Measurements from ENCODE around the gene LRRC56.
"Not testable (repeated sequence)": the region's sequence is repeated elsewhere in the genome, so short reads cannot be mapped to it uniquely, and the experiment has no call there.

The LRRC56 gene

GRCh38 chr11:501683-502287 is 35.5 kb upstream of the LRRC56 start:
- no peak for DNase-seq

GRCh38 chr11:502288-503178 is 34.8 kb upstream of the LRRC56 start:
- DNase-seq, result no peak

DNA sequence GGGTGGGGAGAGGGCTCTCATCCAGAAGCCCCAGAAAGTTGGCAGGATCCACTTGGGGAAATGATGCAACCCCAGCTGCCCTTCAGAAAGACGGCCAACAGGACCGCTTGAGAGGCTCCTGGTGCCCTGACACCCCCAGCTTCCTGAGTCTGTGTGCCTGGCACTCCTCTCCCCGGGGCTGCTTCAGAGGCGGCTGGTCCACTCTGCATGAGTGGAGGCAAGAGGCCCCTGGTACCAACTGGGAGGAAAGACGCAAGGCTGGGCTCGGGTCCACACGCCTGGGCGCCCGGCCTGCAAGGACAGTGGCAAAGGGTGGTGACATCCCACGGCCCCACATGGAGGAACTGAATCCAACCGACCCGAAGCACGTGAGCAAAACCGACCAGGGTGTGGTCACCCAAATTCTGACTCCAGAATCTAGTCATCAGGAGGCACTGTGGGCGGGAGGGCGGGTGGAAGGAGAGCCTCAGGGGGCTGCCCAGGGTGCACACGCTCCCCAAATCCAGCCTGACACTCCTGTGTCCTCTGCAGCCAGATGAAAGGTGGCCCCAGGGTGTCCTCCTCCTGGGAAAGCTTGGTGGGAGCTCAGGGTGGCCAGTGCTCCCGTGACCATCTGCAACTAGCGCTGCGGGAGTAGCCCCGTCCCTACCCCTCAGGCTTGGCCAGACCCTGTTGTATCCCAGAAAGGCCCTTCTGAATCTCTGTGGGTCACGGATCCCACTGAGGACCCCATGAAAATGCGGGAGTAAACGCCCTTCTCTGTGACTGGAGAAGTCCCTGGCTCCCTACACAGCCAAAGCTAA is 33.9 kb upstream of the LRRC56 start:
- DNase-seq, result peak; percentile 50

DNA sequence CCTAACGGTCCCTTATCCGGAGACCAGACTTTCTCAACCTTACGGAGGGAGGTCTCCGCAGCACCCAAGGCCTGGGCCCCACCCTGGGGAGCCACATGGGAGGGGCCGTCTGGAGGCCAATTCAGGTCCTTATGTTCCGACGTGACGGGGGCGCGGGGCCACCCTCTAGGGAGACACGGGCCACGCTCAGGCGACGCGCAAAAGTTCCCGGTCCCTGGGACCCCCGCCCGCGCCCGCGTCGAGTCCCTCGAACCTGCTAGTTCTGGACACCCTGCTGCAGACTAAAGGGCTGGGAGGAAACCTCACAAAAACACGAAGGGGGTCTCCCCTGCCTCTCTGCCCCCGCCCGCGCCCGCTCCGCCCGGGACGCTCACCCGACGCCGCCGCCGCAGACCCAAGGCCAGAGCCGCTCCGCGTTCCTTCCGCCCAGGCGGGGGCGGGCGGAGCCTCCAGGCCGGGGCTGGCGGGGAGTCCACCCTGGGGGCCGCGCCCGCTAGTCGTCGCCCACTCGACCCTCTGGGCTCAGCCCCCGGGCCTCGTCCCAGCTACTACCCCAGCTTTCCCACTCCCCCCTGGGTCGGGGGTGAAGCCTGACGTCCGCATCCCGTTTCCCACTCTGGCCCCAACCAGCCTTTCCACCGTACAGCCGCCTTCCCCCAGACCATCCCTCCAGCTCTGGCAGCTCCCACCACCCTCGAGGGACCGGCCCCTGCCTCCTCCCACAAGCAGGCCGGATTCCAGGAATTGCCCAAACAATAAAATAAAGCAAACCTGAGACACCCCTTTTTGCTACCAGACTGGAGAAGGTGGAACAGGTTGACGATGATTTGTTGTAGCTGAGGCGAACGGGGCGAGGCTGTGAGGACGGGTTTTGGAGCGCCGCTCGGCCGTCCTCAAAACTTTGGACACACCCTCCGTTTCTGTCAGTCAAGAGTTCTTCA is 33.0 kb upstream of the LRRC56 start:
- DNase-seq, result no peak

- no peak for DNase-seq
These were observed 32.4 kb upstream of the LRRC56 start for GRCh38 chr11:504994-505344.

DNA sequence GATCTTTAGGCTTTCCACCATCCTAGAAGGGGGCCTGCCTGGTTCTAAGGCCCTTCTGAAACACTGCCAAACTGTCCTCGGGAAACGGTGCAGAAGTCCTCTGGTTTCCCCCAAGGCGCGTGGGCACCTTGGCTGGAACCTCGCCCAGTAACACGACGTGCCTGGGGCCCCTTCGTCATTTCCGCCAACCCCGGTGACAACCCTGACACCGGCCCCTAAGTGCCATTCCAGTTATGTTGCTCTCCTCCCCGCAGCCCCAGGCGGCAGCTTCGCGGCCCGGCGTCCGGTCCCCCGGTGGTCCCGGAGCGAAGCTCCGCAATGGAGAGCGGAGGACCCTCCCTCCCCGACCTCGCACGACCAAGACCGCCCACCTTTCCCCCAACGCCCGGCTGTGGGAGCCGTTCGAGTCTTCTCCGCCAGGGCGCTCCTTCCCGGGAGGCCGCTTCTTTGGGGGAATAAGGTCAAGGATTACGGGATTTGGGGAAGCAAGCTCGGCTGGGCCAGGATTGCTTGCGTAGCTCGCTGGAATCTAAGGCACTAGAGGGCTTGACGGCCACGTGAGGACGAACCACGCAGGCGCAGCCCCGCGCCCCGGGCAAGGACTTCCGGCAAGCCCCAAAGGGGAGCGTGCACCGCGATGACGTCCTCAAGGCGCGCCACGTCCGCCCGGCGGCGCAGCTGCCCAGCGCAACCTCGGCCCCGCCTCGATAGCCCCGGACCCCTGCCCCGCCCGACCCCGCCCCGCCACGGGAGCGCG is 30.9 kb upstream of the LRRC56 start:
- DNase-seq, result peak; percentile 95

GRCh38 chr11:506995-507726 is 30.2 kb upstream of the LRRC56 start, which contains the start of gene RNH1:
Gene RNH1 (minus strand): TSS chr11:507242. CDS start chr11:502162, 5,080 bp downstream.
- DNase-seq, result peak; percentile 97

DNA sequence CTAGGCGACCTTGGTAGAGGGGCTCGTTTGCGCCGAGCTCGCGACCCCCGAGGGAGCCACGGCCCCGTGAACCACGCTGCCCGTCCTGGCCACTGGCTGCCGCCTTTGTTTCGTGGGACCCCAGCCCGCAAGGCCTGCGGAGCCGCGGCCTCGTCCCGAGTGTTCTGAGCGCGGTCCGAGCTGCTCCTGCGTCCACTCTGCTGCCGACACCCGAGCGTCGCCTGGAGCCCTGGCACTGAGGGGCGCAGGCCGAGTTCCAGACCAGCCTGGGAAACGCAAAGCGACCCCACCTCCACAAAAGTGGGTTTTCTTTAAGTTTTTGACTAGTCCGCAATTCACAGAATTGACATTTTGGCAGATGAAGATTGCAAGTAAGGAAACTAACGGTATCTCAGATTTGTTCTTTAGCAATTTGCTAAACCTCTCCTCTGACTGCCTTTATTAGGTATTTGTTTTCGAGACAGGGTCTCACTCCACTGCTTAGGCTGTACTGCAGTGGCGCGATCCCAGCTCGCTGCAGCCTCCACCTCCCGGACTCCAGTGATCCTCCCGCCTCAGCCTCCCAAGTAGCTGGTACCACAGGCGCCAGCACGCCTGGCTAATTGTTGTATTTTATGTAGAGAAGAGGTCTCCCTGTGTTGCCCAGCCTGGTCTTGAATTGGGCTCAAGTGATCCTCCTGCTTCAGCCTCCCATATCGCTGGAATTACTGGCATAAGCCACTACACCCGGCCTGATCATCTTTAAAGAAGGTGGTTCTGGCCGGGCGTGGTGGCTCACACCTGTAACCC is 29.4 kb upstream of the LRRC56 start:
- DNase-seq, result no peak

DNA sequence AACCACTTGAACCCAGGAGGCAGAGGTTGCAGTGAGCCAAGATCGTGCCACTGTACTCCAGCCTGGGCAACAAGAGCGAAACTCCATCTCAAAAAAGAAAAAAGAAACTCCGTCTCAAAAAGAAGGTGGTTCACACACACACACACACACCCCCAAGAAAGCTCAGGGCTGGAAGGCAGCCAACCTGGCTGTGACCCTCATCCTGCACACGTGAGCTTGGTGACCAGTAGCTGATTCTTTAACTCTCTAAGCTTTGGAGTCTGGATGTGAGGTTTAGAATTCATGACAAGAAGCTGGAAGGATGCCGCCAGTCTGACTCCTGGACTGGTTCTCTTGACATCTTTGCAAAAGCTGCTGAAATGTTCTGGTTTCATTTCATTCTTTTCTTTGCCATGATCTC is 28.4 kb upstream of the LRRC56 start:
- DNase-seq, result no peak

GRCh38 chr11:512761-513595 is 24.3 kb upstream of the LRRC56 start:
- no peak for DNase-seq

- DNase-seq, result no peak
These were observed 22.7 kb upstream of the LRRC56 start for GRCh38 chr11:514606-515005.

DNA sequence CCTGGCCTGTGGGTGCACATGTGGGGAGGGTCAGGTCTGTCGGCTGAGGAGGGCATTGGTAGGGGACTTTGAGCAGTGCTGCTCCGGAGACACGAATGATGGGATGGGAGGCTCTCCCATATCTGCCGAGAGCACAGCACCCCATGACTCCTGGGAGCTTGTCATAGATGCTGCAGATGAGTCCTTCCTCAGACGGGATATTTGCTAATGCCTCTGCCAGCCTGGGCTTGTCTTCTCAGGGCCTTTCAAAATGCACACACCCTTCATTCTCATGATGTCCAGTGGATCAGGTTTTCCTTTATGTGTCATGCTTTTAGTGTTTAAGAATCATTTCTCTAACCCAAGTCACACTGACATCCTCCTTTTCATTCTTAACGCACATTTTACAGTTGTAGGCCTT is 22.2 kb upstream of the LRRC56 start:
- DNase-seq, result no peak

DNA sequence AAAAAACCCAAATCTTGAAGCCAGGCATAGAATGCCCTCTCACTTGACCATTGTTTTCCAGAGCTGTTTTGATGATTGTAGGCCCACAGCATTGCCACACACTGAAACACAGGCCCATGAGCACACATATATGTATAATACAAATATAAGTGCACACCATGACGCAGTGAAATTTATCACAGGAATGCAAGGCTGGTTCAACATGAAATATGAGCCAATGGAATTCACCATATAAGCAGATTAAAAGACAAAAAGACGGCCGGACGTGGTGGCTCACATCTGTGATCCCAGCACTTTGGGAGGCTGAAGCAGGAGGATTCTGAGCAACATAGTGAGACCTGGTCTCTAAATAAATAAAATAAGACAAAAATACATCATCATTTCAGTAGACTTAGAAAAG is 20.9 kb upstream of the LRRC56 start:
- no peak for DNase-seq

DNA sequence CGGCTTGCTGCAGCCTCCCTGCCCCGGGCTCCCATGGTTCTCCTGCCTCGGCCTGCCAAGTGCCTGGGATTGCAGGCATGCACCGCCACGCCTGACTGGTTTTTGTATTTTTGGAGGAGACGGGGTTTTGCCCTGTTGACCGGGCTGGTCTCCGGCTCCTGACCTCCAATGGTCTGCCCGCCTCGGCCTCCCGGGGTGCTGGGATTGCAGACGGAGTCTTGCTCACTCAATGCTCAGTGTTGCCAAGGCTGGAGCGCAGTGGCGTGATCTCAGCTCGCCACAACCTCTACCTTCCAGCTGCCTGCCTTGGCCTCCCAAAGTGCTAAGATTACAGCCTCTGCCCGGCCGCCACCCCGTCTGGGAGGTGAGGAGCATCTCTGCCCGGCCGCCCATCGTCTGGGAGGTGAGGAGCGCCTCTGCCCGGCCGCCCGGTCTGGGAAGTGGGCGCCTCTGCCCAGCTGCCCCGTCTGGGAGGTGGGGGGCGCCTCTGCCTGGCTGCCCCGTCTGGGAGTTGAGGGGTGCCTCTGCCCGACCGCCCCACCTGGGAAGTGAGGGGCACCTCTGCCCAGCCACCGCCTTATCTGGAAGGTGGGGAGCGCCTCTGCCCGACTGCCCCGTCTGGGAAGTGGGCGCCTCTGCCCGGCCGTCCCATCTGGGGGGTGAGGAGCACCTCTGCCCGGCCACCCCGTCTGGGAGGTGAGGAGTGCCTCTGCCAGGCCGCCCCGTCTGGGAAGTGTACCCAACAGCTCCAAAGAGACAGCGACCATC is 20.2 kb upstream of the LRRC56 start:
- not testable (repeated sequence) for DNase-seq

- no peak for DNase-seq
These were observed 18.7 kb upstream of the LRRC56 start for GRCh38 chr11:518463-519202.

- no peak for DNase-seq
These were observed 16.7 kb upstream of the LRRC56 start for GRCh38 chr11:520428-521176.

DNA sequence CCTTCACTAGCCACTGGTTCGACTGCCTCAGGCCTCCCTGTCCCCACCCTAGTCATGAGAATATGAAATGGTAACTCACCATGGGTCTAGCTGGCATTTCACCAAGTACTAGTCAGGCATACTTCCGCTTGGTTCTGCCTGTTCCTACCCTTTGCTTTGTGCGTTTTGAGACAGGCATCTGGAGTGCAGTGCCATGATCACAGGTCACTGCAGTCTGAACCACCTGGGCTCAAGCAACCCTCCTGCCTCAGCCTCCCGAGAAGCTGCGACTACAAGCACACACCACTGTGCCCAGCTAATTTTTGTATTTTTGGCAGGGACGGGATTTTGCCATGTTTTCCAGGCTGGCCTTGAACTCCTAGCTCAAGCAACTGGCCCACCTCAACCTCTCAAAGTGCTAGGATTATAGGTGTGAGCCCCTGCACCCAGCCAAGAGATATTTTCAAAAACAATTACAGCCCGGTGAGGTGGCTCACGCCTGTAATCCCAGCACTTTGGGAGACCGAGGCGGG is 16.1 kb upstream of the LRRC56 start:
- no peak for DNase-seq
